Peyer's patch (tissue), 4 donors: Measurements from ENCODE around the gene PPP6R3.

Experiments
- CTCF ChIP-seq, 6 experiments: fragments of 450-650 bp in 4 of 6; fragments of 200-600 bp in 2 of 6; sonication (generic) in 1 of 6; IDR thresholded peaks; one replicate each; pipeline ENCODE4 v1.5.1; 2017 to 2019; ENCODE audit warnings: antibody characterized with exemption in 6 of 6, mild to moderate bottlenecking in 3 of 6, moderate library complexity in 1 of 6
- POLR2A ChIP-seq, 2 donors: fragments of 450-650 bp; IDR thresholded peaks; one replicate each; pipeline ENCODE4 v1.5.1; 2017; ENCODE audit warnings: antibody characterized with exemption in 2 of 2, mild to moderate bottlenecking in 2 of 2, moderate library complexity in 2 of 2

- TF ChIP-seq CTCF (IDR thresholded peaks at IDR 0.05) = no peak
- TF ChIP-seq POLR2A (IDR thresholded peaks at IDR 0.05) = no peak
Measured at GRCh38 chr11:68436985-68437926, 23.3 kb upstream of the PPP6R3 start.
